GM10248 (cell line): ENCODE measurements around the gene ZNF844.
"Not testable (repeated sequence)": the region's sequence is repeated elsewhere in the genome, so short reads cannot be mapped to it uniquely, and the experiment has no call there.

Experiments used
- CTCF ChIA-PET: fragments of 300-600 bp; sonication (Branson Sonifier 250); formaldehyde crosslinking; extraction: SDS; loops from one replicate; lab custom pipeline; 2021; ENCODE audit warnings: antibody characterized with exemption; lab: Yijun Ruan, JAX
- POLR2A ChIA-PET: fragments of 350-650 bp; sonication (Branson Sonifier 250); formaldehyde crosslinking; extraction: SDS; loops from one replicate; lab custom pipeline; 2020; ENCODE audit warnings: antibody characterized with exemption; lab: Yijun Ruan, JAX
- DNase-seq: peaks from one replicate; pipeline ENCODE4 v3.0.0; 2012; ENCODE audit errors: extremely low spot score
- CTCF ChIP-seq: IDR thresholded peaks from 2 replicates; pipeline ENCODE4 v1.5.1; 2012; ENCODE audit warnings: mild to moderate bottlenecking, low read depth; ENCODE audit errors: extremely low read depth, missing control alignments, control extremely low read depth

ZNF844 gene

DNA sequence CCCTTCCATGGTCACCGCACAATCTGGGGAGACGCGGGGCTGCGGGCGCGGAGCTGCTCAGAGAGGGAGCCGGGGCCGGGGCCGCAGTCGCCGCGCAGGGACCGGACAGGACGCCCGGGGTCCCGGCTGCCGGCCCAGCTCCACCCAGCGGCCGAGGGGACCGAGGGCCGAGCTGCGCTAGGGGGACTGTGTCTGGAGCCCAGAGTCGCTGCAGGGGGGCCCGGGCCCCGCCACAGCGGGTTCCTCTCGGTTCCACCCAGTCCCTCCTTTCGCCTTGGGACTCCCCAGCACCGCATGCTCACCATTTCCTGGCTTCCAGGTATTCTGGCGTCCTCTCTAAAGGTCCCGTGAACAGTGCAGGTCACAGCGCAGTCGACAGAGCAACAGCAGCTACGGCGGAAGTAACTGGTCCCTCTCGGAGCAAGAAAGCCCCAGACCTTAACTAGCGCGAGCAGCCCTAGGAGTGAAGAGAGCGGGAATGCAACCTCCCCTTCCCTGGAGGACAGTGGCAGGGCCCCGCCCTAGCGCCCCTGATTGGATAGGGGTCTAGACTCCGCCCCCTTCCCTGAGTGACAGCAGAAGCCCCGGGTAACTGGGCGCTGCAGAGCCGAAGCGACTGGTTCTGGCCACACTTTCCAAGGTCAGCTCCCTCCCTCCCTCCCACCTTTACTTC lies 11.9 kb upstream of the ZNF844 start, which contains the start of gene ZNF878:
TSS of gene ZNF878 (minus strand) at position 465 of the 673 bp plus-strand sequence. CDS start at position 305, 160 bp downstream.
- TF ChIP-seq CTCF, result peak; percentile 35
- DNase-seq, result peak; percentile 87
- ChIA-PET POLR2A (interaction anchor here (0.5 to 2.1 kb wide), 9 partner anchors 15 to 310 kb away, joined by 3 to 9 read pairs (median 4); partner anchors contain the start of genes ZNF433 and ZNF700), CTCF (interaction anchor here (0.7 to 3.4 kb wide), 11 partner anchors 12 to 255 kb away, joined by 3 to 18 read pairs (median 5); partner anchors contain the start of genes ZNF491, ZNF763 and ZNF844)

DNA sequence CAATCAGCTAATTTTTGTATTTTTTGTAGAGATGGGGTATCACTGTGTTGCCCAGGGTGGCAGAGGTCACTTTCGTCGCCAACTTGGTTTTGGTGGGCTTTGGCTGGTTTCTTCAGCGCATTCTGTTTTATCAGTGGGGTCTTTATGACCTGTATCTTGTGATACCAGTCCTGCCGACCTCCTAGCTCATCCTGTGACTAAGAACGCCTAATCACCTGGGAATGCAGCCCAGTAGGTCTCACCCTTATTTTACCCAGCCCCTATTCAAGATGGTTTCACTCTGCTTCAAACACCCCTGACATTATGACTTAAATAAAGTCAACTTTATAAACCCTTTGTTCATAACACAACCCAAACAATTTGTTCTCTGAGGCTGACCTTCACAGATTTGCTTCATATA lies 8.7 kb upstream of the ZNF844 start:
- no peak for TF ChIP-seq CTCF

DNA sequence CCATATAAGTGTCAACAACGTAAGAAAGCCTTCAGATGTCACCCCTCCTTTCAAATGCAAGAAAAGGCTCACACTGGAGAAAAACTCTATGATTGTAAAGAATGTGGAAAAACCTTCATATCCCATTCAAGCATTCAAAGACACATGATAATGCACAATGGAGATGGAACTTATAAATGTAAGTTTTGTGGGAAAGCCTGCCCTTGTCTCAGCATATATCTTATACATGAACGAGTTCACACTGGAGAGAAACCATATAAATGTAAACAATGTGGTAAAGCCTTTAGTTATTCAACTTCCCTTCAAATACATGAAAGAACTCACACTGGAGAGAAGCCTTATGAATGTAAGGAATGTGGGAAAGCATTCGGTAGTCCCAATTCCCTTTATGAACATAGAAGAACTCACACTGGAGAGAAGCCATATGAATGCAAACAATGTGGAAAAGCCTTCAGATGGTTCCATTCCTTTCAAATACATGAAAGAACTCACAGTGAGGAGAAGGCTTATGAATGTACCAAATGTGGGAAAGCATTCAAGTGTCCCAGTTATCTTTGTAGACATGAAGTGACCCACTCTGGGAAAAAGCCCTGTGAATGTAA lies 11.1 kb downstream of the ZNF844 start:
- TF ChIP-seq CTCF, result no peak
- ChIA-PET CTCF (no interaction called here), POLR2A (no interaction called here)
- no peak for DNase-seq

More for the DNA sequence above, 8.7 kb upstream of the ZNF844 start:
- ChIA-PET CTCF (interaction anchor here (0.7 to 3.7 kb wide), 16 partner anchors 20 to 355 kb away, joined by 3 to 18 read pairs (median 4); partner anchors contain the start of genes ZNF20, ZNF433 and ZNF491), POLR2A (no interaction called here)
- DNase-seq, result no peak

- DNase-seq, POLR2A ChIA-PET, CTCF ChIA-PET: not testable (repeated sequence)
These were observed 11.8 kb downstream of the ZNF844 start for GRCh38 chr19:12076331-12076730.

DNA sequence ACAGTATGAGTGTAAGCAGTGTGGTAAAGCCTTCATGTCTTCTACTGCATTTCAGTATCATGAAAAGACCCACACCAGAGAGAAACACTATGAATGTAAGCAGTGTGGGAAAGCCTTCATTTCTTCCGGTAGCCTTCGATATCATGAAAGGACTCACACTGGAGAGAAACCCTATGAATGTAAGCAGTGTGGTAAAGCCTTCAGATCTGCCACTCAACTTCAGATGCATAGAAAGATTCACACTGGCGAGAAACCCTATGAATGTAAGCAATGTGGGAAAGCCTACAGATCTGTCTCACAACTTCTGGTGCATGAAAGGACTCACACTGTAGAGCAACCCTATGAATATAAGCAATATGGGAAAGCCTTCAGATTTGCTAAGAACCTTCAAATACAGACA lies 12.8 kb downstream of the ZNF844 start:
- ChIA-PET CTCF (interaction anchor here (1.9 to 2.1 kb wide), 2 partner anchors 14 to 18 kb away, joined by 6 to 8 read pairs; no protein-coding TSS in a partner anchor), POLR2A (no interaction called here)
- no peak for TF ChIP-seq CTCF
- no peak for DNase-seq

- POLR2A ChIA-PET, result interaction anchor here (0.6 kb wide), 1 partner anchor 8 kb away, joined by 3 read pairs; no protein-coding TSS in a partner anchor
- not testable (repeated sequence) for DNase-seq
- CTCF ChIA-PET, result interaction anchor here (0.8 kb wide), 1 partner anchor 28 kb away, joined by 3 read pairs; no protein-coding TSS in a partner anchor
These were observed 18.8 kb downstream of the ZNF844 start for GRCh38 chr19:12083336-12083735.

GRCh38 chr19:12085074-12085818 lies 20.7 kb downstream of the ZNF844 start:
- CTCF ChIA-PET, result interaction anchor here (1.0 to 4.2 kb wide), 4 partner anchors 17 to 426 kb away, joined by 3 to 12 read pairs (median 4); no protein-coding TSS in a partner anchor
- no peak for DNase-seq
- no peak for TF ChIP-seq CTCF
- POLR2A ChIA-PET, result no interaction called here
